Measurements from ENCODE around the gene MINAR2.

Gene MINAR2

DNA sequence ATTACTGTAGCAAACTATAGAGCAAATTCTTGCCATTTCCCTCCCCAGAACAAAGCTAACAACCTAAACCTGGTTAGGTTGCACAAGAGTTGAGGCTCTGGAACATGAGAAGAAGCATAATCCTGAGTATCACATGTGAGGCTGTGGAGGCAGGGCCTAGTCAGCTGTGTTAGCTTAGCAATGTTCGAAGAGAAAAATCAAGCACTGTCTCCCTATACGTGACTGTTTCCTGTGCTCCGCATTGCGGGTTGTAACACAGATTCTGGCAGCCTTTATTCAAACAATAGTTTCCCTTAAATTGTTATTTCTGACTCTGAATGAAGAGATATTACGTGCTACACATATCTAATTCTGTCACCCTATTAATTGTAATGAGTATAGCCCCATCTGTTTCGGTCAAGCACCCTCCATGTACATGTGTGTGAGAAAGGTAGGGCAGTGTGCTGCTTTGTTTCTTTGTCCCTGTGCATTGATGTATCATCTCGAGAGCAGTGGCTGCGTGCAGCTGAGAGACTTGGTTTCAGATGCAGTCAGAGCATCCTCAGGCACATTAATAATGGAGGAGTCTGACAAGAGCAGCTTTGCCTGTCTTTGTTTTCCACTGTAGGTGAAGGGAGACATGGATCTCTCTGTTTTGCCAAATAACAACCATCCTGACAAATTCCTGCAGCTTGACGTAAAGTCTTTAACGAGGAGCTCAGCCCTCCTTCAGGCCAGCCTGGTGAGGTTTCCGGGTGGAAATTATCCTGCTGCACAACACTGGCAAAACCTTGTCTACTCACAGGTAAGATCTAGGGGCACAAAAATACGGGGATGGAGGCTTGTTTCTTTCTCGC is at the start of gene MINAR2:
TSS of gene MINAR2 (plus strand) at position 523 of the 836 bp plus-strand sequence. CDS start at position 620, 97 bp downstream.
- no peak for DNase-seq (ENCODE audit: low spot score)

DNA sequence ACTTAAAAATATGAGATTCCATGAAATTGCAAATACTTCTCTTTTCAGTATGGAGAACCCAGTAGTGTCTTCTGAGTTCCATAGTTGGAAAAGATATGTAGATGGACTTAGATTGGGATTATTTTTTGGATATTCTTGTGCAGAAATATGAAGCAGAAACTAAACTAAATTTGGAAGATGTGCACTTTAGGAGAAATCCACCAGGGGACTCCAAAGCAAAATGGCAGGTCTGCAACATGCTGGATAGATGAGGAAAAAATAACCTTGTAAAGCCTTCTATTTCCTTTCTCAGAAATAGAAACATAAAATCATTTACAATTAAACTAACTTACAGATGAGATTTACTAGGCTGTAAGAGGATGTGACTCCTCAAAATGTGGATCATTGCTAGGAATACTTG is 49.2 kb upstream of the MINAR2 start:
- DNase-seq (ENCODE audit: low spot score), result peak; percentile 14

GRCh38 chr5:129716235-129716634 is 31.7 kb upstream of the MINAR2 start:
- DNase-seq (ENCODE audit: low spot score), result no peak

DNA sequence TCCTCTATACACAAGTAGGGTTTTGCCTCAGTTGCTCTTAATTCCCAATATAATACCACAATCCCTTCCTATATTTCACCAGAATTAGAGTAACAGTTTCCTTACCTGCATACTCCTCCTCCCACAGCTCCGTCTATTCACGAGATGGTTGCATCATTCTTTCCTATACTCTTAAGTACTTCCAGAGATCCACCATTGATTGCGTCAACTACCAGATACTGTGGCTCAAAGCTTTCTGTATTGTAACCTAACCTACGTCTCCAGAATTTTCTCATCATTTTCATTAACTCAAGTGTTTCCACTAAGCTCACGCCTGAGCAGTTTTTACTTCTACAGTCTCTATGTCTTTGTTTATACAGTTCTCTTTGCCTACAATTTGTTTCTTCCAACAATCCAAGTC is 31.2 kb upstream of the MINAR2 start:
- DNase-seq (ENCODE audit: low spot score), result no peak

GRCh38 chr5:129717751-129718310 is 30.1 kb upstream of the MINAR2 start:
- no peak for DNase-seq (ENCODE audit: low spot score)

GRCh38 chr5:129718471-129719090 is 29.3 kb upstream of the MINAR2 start:
- DNase-seq (ENCODE audit: low spot score), result no peak

DNA sequence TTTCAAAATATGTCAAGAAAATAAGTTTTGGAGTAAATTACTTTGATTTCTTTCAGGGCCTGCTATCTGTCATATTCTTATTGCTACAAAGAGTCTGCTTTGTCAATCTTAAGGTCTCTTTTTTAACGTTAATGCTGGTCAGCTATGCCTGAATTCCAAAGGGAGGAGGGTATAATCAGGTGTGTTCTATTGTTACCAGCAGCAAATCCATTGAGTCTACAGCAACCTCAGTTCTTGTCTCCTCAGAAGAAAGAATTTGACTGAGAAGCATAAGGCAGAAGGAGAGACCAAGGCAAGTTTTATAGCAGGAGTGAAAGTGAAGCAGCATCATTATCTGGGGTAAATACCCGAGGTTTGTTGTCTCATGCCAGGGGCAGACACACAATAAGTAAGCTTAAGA is 23.7 kb upstream of the MINAR2 start:
- no peak for DNase-seq (ENCODE audit: low spot score)

DNA sequence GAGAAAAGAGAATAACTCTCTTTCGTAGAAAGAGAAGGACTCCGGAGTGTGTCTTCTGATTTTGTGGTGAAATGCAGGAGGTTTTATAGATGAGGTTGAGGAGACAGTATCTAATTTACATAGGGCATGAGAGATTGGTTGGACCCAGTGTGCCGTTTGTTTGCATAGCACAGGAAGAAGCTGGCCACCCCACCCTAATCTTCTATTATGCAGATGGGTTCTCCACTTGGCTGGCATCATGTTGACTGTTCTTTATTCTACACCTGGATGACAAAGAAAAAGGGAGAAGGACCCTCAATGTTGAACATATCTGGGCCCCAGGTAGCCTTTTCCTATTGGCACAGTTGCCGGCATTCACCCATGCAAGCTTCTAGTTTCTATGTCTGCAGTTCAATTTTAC is 23.2 kb upstream of the MINAR2 start:
- no peak for DNase-seq (ENCODE audit: low spot score)

DNA sequence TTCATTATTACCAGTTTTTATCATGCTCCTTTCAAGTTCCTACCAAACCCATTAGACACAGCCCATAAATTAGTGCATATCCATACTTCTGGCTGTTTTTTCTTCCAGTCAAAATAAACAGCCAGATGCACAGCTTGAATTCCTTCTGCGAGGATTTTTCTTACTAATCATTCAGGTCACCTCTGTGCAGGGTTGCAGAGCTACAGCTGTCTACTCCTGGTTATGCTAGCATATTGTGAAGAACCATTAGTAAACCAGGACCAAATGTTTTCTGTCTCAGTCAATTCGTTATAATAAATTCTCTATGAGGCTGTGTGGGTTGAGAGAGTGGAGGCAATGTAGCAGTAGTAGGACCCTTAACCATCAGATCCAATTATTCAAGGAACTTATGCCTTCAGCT is 8.1 kb upstream of the MINAR2 start:
- no peak for DNase-seq (ENCODE audit: low spot score)

- DNase-seq (ENCODE audit: low spot score), result no peak
Measured at GRCh38 chr5:129743541-129744187, 4.2 kb upstream of the MINAR2 start.

DNA sequence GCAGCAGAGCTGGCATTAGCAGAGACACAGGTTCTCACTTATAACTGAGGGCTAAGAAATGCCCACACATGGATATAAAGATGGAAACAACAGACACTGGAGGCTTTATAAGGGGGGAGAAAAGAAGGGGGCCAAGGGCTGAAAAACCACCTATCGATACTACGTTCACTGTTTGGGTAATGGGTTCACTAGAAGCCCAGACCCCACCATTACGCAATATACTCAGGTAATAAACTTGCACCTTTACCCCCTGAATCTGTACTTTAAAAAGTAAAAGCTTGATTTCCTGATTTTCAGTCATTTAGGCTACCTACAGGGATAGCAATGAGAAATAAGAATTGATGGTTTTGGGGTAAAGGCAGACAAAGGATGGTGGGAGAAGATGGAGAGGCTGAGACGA is 1.9 kb upstream of the MINAR2 start:
- no peak for DNase-seq (ENCODE audit: low spot score)

- DNase-seq (ENCODE audit: low spot score), result no peak
Measured at GRCh38 chr5:129746876-129747275, 1.0 kb upstream of the MINAR2 start.

DNA sequence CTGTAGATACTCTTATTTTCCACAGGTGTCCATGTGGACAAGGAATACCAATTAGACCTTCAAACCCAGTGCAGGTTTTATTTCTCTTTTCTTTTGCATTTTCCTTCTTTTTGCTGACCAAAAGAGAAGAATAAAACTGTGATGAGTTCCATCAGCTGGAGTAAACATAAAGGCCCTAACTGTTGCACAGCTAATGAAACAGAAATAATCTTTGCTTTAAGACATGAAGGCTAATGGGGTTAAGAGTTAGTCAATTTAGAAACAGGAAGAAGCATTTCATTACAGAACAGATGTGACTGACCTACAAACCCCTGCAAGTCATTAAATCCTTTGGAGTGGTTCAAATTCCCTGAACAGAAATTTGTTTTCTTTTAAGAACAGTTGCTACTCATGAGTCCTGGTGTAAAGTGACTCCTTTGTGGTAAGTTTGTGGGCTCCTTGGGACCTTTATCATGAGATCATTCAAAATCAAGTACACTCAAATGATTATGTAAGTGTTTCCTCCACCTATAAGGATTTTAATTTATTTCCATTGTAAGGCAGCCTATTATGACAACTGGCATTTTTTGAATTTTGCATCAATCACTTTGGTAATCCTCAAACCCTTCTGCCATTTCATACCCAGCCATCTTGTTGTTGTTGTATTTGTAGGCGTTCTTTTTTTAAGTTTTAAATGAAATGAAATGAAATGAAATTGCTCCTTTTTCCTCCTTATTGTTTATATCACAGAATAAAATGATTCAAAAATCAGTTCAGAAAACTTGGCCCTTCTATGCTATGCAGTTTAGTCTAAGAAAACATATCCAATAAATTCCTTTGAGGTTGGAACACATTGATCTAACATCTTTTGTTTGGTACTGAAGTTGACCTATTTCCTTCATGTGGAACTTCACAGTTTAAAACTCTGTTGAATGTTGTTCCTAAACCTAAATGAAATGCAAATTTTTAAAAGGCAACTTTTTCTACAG is 1.3 kb downstream of the MINAR2 start:
- DNase-seq (ENCODE audit: low spot score), result no peak

- no peak for DNase-seq (ENCODE audit: low spot score)
Measured at GRCh38 chr5:129760636-129761325, 12.9 kb downstream of the MINAR2 start.

DNA sequence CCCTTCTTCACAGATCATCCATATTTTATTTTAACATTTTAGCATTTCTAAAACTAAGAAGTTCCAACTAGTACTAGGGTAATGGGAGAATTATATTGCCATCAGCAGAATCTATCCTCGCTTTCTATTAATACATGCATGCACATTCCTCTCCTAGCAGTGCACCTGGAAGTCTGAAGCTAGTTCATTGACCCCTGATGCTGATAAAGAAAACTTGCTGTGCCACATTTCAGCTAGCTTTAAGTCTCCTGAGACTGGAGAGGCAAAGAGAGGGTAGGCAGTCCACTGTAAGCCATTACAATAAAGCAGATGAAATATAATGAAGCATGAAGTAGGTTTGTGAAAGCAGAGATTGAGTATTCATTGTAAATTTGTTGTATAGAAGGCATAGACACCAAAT is 15.8 kb downstream of the MINAR2 start:
- no peak for DNase-seq (ENCODE audit: low spot score)

DNA sequence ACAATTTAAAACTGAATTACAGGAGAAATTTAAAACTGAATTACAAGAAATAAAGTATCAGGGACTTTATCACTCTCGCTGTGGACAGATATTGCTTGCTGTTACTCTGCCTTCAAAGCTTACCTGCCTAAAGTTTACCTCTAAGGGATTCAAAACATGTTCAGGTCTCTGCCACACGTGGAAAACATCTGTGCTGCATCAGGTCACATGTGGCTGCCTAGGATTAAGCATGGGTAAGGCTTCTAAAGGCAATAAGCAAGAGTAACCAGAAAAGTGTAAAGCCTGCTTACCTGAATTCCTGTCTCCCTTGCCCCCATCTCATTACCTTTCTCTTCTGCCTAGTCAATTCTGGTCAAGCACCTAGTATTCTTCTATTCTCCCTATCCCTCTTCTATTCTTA is 18.9 kb downstream of the MINAR2 start:
- DNase-seq (ENCODE audit: low spot score), result no peak

GRCh38 chr5:129767927-129768380 is 20.1 kb downstream of the MINAR2 start:
- DNase-seq (ENCODE audit: low spot score), result peak; percentile 93

GRCh38 chr5:129768735-129769134 is 20.8 kb downstream of the MINAR2 start:
- no peak for DNase-seq (ENCODE audit: low spot score)

- DNase-seq (ENCODE audit: low spot score), result no peak
Measured at GRCh38 chr5:129770024-129770820, 22.3 kb downstream of the MINAR2 start.
